Spinal cord (tissue), 10 donors: ENCODE data around the gene SLC12A7. TPM values are rescaled to one million over a fixed set of nuclear protein-coding genes. Genes with fewer than 3 reads are reported as not detected.

ENCODE experiments used
- DNase-seq, 6 donors: peaks; one replicate each; pipeline versions ENCODE4 v3.0.0 to v3.0.0-alpha.2; 2013 to 2015; ENCODE audit warnings: low spot score in 6 of 6, low read depth in 4 of 6
- H3K27ac ChIP-seq: one replicate; pipeline ENCODE4 v1.5.1; 2013; ENCODE audit warnings: low read depth, low read length, control low read depth
- H3K27me3 ChIP-seq: one replicate; pipeline ENCODE4 v1.6.1; 2013; ENCODE audit warnings: low read length; ENCODE audit not compliant: control insufficient read depth, insufficient read depth
- H3K36me3 ChIP-seq: one replicate; pipeline ENCODE4 v1.6.1; 2013; ENCODE audit warnings: low read length; ENCODE audit not compliant: control insufficient read depth, insufficient read depth
- H3K4me1 ChIP-seq: one replicate; pipeline ENCODE4 v1.6.1; 2013; ENCODE audit warnings: low read length; ENCODE audit not compliant: control insufficient read depth, insufficient read depth
- H3K4me3 ChIP-seq: one replicate; pipeline ENCODE4 v1.5.1; 2013; ENCODE audit warnings: low read depth, low read length, control low read depth
- H3K9me3 ChIP-seq: one replicate; pipeline ENCODE4 v1.6.1; 2013; ENCODE audit warnings: low read length; ENCODE audit not compliant: control insufficient read depth, insufficient read depth
- WGBS: methylation state at CpG from one replicate; pipeline ENCODE4 v1.1.5; 2013; ENCODE audit warnings: missing lambda C conversion rate; ENCODE audit not compliant: insufficient coverage; 5-methylcytosine and 5-hydroxymethylcytosine counted together
- polyA plus RNA-seq, 2 donors: library from polyadenylated mRNA; unstranded; fragments of 120-200 nt; gene quantifications; one replicate each; pipeline ENCODE4 v1.2.1, GENCODE V29; 2013; ENCODE audit not compliant: insufficient read length in 2 of 2
- total RNA-seq, 2 donors: library from RNA; depleted of rRNA in 1 of 2; stranded (reverse); fragments of 120-200 nt in 1 of 2; fragments of >200 nt in 1 of 2; gene quantifications; one replicate each; pipeline versions ENCODE4 v1.2.3 to v1.2.4, GENCODE V29; 2013 to 2014
- donor health status: healthy.

Gene SLC12A7
- total and polyA plus RNA-seq, 4 donors, result 8.7 to 21.3 (median 16.4) TPM

GRCh38 chr5:1106385-1107166, 5.3 kb downstream of the SLC12A7 start:
- H3K36me3 ChIP-seq, result peaks cover 6% of the 10 kb centered on the region
- H3K9me3 ChIP-seq, result no peaks in the 10 kb centered on the region
- H3K4me3 ChIP-seq, result no peak overlapping the region
- 79% methylated on average over 23 of the region's 23 CpGs for WGBS
- H3K27ac ChIP-seq, result no peak overlapping the region
- H3K27me3 ChIP-seq, result peaks cover 9% of the 10 kb centered on the region
- H3K4me1 ChIP-seq, result peaks cover 36% of the 10 kb centered on the region
- no peak for DNase-seq

GRCh38 chr5:1105350-1106265, 6.3 kb downstream of the SLC12A7 start:
- Histone ChIP-seq H3K4me1 (peaks cover 34% of the 10 kb centered on the region), H3K4me3 (no peak overlapping the region), H3K27me3 (peaks cover 2% of the 10 kb centered on the region), H3K36me3 (peaks cover 10% of the 10 kb centered on the region), H3K27ac (no peak overlapping the region), H3K9me3 (no peaks in the 10 kb centered on the region)
- 65% methylated on average over 16 of the region's 19 CpGs for WGBS
- DNase-seq, result no peak

GRCh38 chr5:1104327-1105006, 7.4 kb downstream of the SLC12A7 start:
- peaks cover 40% of the 10 kb centered on the region for H3K4me1 ChIP-seq
- H3K36me3 ChIP-seq, result peaks cover 13% of the 10 kb centered on the region
- no peak for DNase-seq
- no peaks in the 10 kb centered on the region for H3K9me3 ChIP-seq
- no peak overlapping the region for H3K27ac ChIP-seq
- WGBS, result 77% methylated on average over 26 of the region's 27 CpGs
- H3K27me3 ChIP-seq, result peaks cover 2% of the 10 kb centered on the region
- H3K4me3 ChIP-seq, result no peak overlapping the region

- Histone ChIP-seq H3K4me3 (no peak overlapping the region), H3K36me3 (peaks cover 15% of the 10 kb centered on the region), H3K27ac (no peak overlapping the region), H3K4me1 (peaks cover 47% of the 10 kb centered on the region), H3K27me3 (peaks cover 2% of the 10 kb centered on the region), H3K9me3 (no peaks in the 10 kb centered on the region)
- WGBS, result 78% methylated on average over 30 of the region's 33 CpGs
- peak in 1 of 6 donors; percentile 27 for DNase-seq
These were observed 8.1 kb downstream of the SLC12A7 start for GRCh38 chr5:1103505-1104326.

GRCh38 chr5:1103093-1103492, 8.8 kb downstream of the SLC12A7 start:
- H3K27ac ChIP-seq, result no peak overlapping the region
- H3K4me1 ChIP-seq, result peaks cover 47% of the 10 kb centered on the region
- no peaks in the 10 kb centered on the region for H3K9me3 ChIP-seq
- peaks cover 2% of the 10 kb centered on the region for H3K27me3 ChIP-seq
- no peak overlapping the region for H3K4me3 ChIP-seq
- DNase-seq, result no peak
- 85% methylated on average over 11 of the region's 11 CpGs for WGBS
- peaks cover 15% of the 10 kb centered on the region for H3K36me3 ChIP-seq

GRCh38 chr5:1101961-1102713, 9.7 kb downstream of the SLC12A7 start:
- WGBS, result 43% methylated on average over 23 of the region's 23 CpGs
- Histone ChIP-seq H3K36me3 (peaks cover 15% of the 10 kb centered on the region), H3K4me1 (peaks cover 55% of the 10 kb centered on the region), H3K4me3 (no peak overlapping the region), H3K9me3 (no peaks in the 10 kb centered on the region), H3K27me3 (peaks cover 2% of the 10 kb centered on the region), H3K27ac (no peak overlapping the region)
- DNase-seq, result peak in 2 of 6 donors; percentile 35 to 43

GRCh38 chr5:1100664-1101574, 10.9 kb downstream of the SLC12A7 start:
- peaks cover 2% of the 10 kb centered on the region for H3K27me3 ChIP-seq
- no peak overlapping the region for H3K4me3 ChIP-seq
- H3K9me3 ChIP-seq, result no peaks in the 10 kb centered on the region
- 79% methylated on average over 33 of the region's 33 CpGs for WGBS
- no peak for DNase-seq
- peaks cover 15% of the 10 kb centered on the region for H3K36me3 ChIP-seq
- peaks cover 55% of the 10 kb centered on the region for H3K4me1 ChIP-seq
- no peak overlapping the region for H3K27ac ChIP-seq
